GM23338 (cell line): ENCODE data around the gene BCO1.

Experiments used
- CREB1 ChIP-seq: fragments of 250-450 bp; sonication (Bioruptor Pico); IDR thresholded peaks from 2 replicates; pipeline ENCODE4 v1.5.0; 2020; ENCODE audit warnings: low read depth, mild to moderate bottlenecking, moderate library complexity
- EZH2 ChIP-seq: fragments of 200-600 bp; sonication (generic); IDR thresholded peaks from one replicate; pipeline ENCODE4 v1.8.0; 2017; ENCODE audit warnings: antibody characterized with exemption, mild to moderate bottlenecking, low read depth; ENCODE audit not compliant: unreplicated experiment
- EZH2phosphoT487 ChIP-seq: fragments of 200-600 bp; sonication (generic); IDR thresholded peaks from one replicate; pipeline ENCODE4 v1.8.1; 2018; ENCODE audit warnings: antibody characterized with exemption; ENCODE audit not compliant: unreplicated experiment
- JUNB ChIP-seq: IDR thresholded peaks from one replicate; pipeline ENCODE4 v1.6.1; 2016; ENCODE audit warnings: antibody characterized with exemption; ENCODE audit not compliant: unreplicated experiment
- NANOG ChIP-seq: IDR thresholded peaks from 2 replicates; pipeline ENCODE4 v1.6.1; 2016; ENCODE audit warnings: antibody characterized with exemption, borderline replicate concordance
- POLR2AphosphoS5 ChIP-seq: IDR thresholded peaks from 2 replicates; pipeline ENCODE4 v1.6.1; 2016; ENCODE audit warnings: antibody characterized with exemption, low read depth
- ZNF331 ChIP-seq: fragments of 250-450 bp; sonication (Bioruptor Pico); IDR thresholded peaks from 2 replicates; pipeline ENCODE4 v1.5.0; 2020; ENCODE audit warnings: low read depth, mild to moderate bottlenecking, moderate library complexity
- TF ChIP-seq, protein P1 (sequence below), 2 experiments: fragments of 200-600 bp in 1 of 2; sonication (generic) in 1 of 2; conservative IDR thresholded peaks; 2 replicates each; pipeline versions ENCODE4 v1.5.1 to v1.6.1; 2016 to 2017; ENCODE audit warnings: antibody characterized with exemption in 2 of 2, low read depth in 2 of 2, mild to moderate bottlenecking in 2 of 2, moderate library complexity in 1 of 2
- TF ChIP-seq, protein P2 (sequence below): IDR thresholded peaks from one replicate; pipeline ENCODE4 v1.6.1; 2018; ENCODE audit warnings: antibody characterized with exemption; ENCODE audit not compliant: unreplicated experiment
- TF ChIP-seq, protein P3 (sequence below): fragments of 250-450 bp; sonication (Bioruptor Pico); IDR thresholded peaks from 2 replicates; pipeline ENCODE4 v1.5.0; 2020; ENCODE audit warnings: mild to moderate bottlenecking, moderate library complexity

DNA sequence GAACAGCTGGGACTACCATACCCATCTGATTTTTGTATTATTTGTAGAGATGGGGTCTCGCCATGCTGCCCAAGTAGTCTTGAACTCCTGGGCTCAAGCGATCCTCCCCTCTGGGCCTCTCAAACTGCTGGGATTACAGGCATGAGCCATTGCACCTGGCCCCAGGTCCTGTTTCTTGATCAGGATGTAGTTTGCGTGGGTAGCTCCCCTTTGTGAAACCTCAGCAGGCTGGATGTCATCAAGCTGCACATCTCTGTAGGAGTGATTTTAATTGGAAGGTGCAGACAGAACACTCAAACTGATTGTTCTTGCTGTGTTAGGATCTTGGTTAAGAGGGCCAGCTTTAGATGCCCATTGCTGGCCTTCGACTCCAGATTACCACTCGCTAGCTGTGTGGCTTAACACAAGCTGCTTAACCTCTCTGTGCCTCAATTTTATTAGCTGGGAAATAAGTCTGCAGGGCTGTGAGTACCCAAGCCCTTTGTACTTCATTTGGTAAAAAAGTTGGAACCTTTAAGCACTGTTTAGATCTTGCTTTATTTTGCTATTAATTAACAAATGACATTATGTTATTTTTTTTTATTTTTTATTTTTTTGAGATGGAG is 16.5 kb downstream of the BCO1 start:
- TF ChIP-seq, protein P1, sequence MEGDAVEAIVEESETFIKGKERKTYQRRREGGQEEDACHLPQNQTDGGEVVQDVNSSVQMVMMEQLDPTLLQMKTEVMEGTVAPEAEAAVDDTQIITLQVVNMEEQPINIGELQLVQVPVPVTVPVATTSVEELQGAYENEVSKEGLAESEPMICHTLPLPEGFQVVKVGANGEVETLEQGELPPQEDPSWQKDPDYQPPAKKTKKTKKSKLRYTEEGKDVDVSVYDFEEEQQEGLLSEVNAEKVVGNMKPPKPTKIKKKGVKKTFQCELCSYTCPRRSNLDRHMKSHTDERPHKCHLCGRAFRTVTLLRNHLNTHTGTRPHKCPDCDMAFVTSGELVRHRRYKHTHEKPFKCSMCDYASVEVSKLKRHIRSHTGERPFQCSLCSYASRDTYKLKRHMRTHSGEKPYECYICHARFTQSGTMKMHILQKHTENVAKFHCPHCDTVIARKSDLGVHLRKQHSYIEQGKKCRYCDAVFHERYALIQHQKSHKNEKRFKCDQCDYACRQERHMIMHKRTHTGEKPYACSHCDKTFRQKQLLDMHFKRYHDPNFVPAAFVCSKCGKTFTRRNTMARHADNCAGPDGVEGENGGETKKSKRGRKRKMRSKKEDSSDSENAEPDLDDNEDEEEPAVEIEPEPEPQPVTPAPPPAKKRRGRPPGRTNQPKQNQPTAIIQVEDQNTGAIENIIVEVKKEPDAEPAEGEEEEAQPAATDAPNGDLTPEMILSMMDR (conservative IDR thresholded peaks at IDR 0.05; ENCODE audit: low read depth in 2 of 2) = no peak
- TF ChIP-seq POLR2AphosphoS5 (no peak), EZH2 (no peak), EZH2phosphoT487 (no peak), CREB1 (CRISPR knock-in tag) (no peak), JUNB (no peak), NANOG (no peak), ZNF331 (CRISPR knock-in tag) (no peak)
- TF ChIP-seq, protein P2, sequence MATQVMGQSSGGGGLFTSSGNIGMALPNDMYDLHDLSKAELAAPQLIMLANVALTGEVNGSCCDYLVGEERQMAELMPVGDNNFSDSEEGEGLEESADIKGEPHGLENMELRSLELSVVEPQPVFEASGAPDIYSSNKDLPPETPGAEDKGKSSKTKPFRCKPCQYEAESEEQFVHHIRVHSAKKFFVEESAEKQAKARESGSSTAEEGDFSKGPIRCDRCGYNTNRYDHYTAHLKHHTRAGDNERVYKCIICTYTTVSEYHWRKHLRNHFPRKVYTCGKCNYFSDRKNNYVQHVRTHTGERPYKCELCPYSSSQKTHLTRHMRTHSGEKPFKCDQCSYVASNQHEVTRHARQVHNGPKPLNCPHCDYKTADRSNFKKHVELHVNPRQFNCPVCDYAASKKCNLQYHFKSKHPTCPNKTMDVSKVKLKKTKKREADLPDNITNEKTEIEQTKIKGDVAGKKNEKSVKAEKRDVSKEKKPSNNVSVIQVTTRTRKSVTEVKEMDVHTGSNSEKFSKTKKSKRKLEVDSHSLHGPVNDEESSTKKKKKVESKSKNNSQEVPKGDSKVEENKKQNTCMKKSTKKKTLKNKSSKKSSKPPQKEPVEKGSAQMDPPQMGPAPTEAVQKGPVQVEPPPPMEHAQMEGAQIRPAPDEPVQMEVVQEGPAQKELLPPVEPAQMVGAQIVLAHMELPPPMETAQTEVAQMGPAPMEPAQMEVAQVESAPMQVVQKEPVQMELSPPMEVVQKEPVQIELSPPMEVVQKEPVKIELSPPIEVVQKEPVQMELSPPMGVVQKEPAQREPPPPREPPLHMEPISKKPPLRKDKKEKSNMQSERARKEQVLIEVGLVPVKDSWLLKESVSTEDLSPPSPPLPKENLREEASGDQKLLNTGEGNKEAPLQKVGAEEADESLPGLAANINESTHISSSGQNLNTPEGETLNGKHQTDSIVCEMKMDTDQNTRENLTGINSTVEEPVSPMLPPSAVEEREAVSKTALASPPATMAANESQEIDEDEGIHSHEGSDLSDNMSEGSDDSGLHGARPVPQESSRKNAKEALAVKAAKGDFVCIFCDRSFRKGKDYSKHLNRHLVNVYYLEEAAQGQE = no peak
- TF ChIP-seq, protein P3, sequence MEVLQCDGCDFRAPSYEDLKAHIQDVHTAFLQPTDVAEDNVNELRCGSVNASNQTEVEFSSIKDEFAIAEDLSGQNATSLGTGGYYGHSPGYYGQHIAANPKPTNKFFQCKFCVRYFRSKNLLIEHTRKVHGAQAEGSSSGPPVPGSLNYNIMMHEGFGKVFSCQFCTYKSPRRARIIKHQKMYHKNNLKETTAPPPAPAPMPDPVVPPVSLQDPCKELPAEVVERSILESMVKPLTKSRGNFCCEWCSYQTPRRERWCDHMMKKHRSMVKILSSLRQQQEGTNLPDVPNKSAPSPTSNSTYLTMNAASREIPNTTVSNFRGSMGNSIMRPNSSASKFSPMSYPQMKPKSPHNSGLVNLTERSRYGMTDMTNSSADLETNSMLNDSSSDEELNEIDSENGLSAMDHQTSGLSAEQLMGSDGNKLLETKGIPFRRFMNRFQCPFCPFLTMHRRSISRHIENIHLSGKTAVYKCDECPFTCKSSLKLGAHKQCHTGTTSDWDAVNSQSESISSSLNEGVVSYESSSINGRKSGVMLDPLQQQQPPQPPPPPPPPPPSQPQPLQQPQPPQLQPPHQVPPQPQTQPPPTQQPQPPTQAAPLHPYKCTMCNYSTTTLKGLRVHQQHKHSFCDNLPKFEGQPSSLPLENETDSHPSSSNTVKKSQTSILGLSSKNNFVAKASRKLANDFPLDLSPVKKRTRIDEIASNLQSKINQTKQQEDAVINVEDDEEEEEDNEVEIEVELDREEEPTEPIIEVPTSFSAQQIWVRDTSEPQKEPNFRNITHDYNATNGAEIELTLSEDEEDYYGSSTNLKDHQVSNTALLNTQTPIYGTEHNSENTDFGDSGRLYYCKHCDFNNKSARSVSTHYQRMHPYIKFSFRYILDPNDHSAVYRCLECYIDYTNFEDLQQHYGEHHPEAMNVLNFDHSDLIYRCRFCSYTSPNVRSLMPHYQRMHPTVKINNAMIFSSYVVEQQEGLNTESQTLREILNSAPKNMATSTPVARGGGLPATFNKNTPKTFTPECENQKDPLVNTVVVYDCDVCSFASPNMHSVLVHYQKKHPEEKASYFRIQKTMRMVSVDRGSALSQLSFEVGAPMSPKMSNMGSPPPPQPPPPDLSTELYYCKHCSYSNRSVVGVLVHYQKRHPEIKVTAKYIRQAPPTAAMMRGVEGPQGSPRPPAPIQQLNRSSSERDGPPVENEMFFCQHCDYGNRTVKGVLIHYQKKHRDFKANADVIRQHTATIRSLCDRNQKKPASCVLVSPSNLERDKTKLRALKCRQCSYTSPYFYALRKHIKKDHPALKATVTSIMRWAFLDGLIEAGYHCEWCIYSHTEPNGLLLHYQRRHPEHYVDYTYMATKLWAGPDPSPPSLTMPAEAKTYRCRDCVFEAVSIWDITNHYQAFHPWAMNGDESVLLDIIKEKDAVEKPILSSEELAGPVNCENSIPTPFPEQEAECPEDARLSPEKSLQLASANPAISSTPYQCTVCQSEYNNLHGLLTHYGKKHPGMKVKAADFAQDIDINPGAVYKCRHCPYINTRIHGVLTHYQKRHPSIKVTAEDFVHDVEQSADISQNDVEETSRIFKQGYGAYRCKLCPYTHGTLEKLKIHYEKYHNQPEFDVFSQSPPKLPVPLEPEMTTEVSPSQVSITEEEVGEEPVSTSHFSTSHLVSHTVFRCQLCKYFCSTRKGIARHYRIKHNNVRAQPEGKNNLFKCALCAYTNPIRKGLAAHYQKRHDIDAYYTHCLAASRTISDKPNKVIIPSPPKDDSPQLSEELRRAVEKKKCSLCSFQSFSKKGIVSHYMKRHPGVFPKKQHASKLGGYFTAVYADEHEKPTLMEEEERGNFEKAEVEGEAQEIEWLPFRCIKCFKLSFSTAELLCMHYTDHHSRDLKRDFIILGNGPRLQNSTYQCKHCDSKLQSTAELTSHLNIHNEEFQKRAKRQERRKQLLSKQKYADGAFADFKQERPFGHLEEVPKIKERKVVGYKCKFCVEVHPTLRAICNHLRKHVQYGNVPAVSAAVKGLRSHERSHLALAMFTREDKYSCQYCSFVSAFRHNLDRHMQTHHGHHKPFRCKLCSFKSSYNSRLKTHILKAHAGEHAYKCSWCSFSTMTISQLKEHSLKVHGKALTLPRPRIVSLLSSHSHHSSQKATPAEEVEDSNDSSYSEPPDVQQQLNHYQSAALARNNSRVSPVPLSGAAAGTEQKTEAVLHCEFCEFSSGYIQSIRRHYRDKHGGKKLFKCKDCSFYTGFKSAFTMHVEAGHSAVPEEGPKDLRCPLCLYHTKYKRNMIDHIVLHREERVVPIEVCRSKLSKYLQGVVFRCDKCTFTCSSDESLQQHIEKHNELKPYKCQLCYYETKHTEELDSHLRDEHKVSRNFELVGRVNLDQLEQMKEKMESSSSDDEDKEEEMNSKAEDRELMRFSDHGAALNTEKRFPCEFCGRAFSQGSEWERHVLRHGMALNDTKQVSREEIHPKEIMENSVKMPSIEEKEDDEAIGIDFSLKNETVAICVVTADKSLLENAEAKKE (CRISPR knock-in tag) = no peak
